HepG2 (cell line): ENCODE measurements around the gene MTMR3. TPM values are rescaled to one million over a fixed set of nuclear protein-coding genes. Genes with fewer than 3 reads are reported as not detected.

Experiments used
- ATAC-seq: fragments of 200-7000 bp; cut with Tn5 transposase; 3 replicates; pipeline ENCODE4 v1.9.1; 2020; ENCODE audit warnings: mild to moderate bottlenecking, moderate library complexity
- BruUV-seq: library from RNA; stranded (reverse); fragments of 400-500 nt; replicated peaks from 2 replicates; lab custom pipeline; 2021; lab: Mats Ljungman, UMichigan
- CTCF ChIA-PET: fragments of 300-600 bp; formaldehyde crosslinking; extraction: SDS; loops from one replicate; lab custom pipeline; 2021; ENCODE audit warnings: low total read pairs, inconsistent platforms, low intra/inter-chr PET ratio; lab: Yijun Ruan, JAX
- POLR2A ChIA-PET: fragments of 350-600 bp; sonication (Branson Sonifier 250); formaldehyde crosslinking; loops from one replicate; lab custom pipeline; 2020; ENCODE audit warnings: antibody characterized with exemption, inconsistent platforms; lab: Yijun Ruan, JAX
- DNase-seq: peaks from one replicate; pipeline ENCODE4 v3.0.0-alpha.2; 2015; ENCODE audit warnings: low spot score
- FAIRE-seq: peaks from 3 replicates; lab custom pipeline; 2011; peaks lifted over from hg19 to GRCh38; lab: Jason Lieb, UNC
- H2AFZ ChIP-seq: one replicate; pipeline ENCODE4 v1.6.1; 2011; ENCODE audit warnings: low read length, inconsistent platforms
- H3K27ac ChIP-seq: fragments of 300-600 bp; 3 replicates; pipeline ENCODE4 v1.8.0; 2011; ENCODE audit warnings: mixed run types, mild to moderate bottlenecking, mixed read lengths, low read length, inconsistent platforms; ENCODE audit not compliant: insufficient read depth; ENCODE audit errors: extremely low read length
- H3K27me3 ChIP-seq, 2 experiments: fragments of 200-600 bp in 1 of 2; 2 replicates in 1 of 2; 3 replicates in 1 of 2; pipeline versions ENCODE4 v1.6.0 to v1.8.0; 2011; ENCODE audit warnings: low read length in 2 of 2, mild to moderate bottlenecking in 2 of 2, moderate library complexity in 2 of 2, inconsistent platforms in 1 of 2; ENCODE audit not compliant: insufficient read depth in 2 of 2, control insufficient read depth in 1 of 2
- H3K36me3 ChIP-seq, 2 experiments: fragments of 200-600 bp in 1 of 2; replicated peaks in 1 of 2; 2 replicates in 1 of 2; 3 replicates in 1 of 2; pipeline versions ENCODE4 v1.5.1 to v1.8.0; 2011; ENCODE audit warnings: low read length in 2 of 2, inconsistent platforms in 1 of 2; ENCODE audit not compliant: insufficient read depth in 2 of 2, control insufficient read depth in 1 of 2
- H3K4me1 ChIP-seq: 2 replicates; pipeline ENCODE4 v1.5.1; 2012; ENCODE audit warnings: low read length, inconsistent platforms; ENCODE audit not compliant: insufficient read depth
- H3K4me2 ChIP-seq: 2 replicates; pipeline ENCODE4 v1.6.0; 2011; ENCODE audit warnings: low read depth, low read length, inconsistent platforms
- H3K4me3 ChIP-seq, 3 experiments: fragments of 200-600 bp in 1 of 3; sonication (generic), shearing (Covaris generic) in 1 of 3; replicated peaks in 1 of 3; 2 replicates each; pipeline ENCODE4 v1.5.1; 2011 to 2016; ENCODE audit warnings: low read length in 3 of 3, inconsistent platforms in 2 of 3, low read depth in 2 of 3, mild to moderate bottlenecking in 2 of 3, control low read depth in 1 of 3, mixed read lengths in 1 of 3; ENCODE audit not compliant: insufficient read depth in 1 of 3
- H3K79me2 ChIP-seq: one replicate; pipeline ENCODE4 v1.6.1; 2011; ENCODE audit warnings: low read length, inconsistent platforms; ENCODE audit not compliant: insufficient read depth
- H3K9ac ChIP-seq: 2 replicates; pipeline ENCODE4 v1.6.0; 2011; ENCODE audit warnings: mild to moderate bottlenecking, low read depth, low read length, inconsistent platforms; ENCODE audit not compliant: insufficient read depth
- H3K9me3 ChIP-seq: 2 replicates; pipeline ENCODE4 v1.5.1; 2012; ENCODE audit warnings: mild to moderate bottlenecking, low read length
- H4K20me1 ChIP-seq: 2 replicates; pipeline ENCODE4 v1.6.0; 2011; ENCODE audit warnings: inconsistent platforms, mild to moderate bottlenecking, low read length, moderate library complexity; ENCODE audit not compliant: insufficient read depth
- FOSL2 ChIP-seq: sonication (generic); formaldehyde crosslinking; IDR thresholded peaks from 2 replicates; pipeline ENCODE4 v1.4.0; 2020; ENCODE audit warnings: missing genetic modification reagents
- SALL1 ChIP-seq: sonication (generic); formaldehyde crosslinking; IDR thresholded peaks from 2 replicates; pipeline ENCODE4 v1.8.0; 2022; ENCODE audit warnings: mild to moderate bottlenecking, missing genetic modification reagents
- TBX2 ChIP-seq: sonication (generic); formaldehyde crosslinking; IDR thresholded peaks from 2 replicates; pipeline ENCODE4 v1.5.0; 2020; ENCODE audit warnings: missing genetic modification reagents, mild to moderate bottlenecking, borderline replicate concordance
- ZNF768 ChIP-seq: sonication (generic); formaldehyde crosslinking; IDR thresholded peaks from 2 replicates; pipeline ENCODE4 v1.4.0; 2020; ENCODE audit warnings: missing genetic modification reagents
- ZSCAN25 ChIP-seq: sonication (generic); formaldehyde crosslinking; IDR thresholded peaks from 2 replicates; pipeline ENCODE4 v1.8.0; 2022; ENCODE audit warnings: mild to moderate bottlenecking, missing genetic modification reagents
- WGBS: methylation state at CpG from one replicate; pipeline ENCODE4 v1.1.6; 2017; ENCODE audit warnings: low lambda C conversion rate; 5-methylcytosine and 5-hydroxymethylcytosine counted together
- in situ Hi-C: cut with HindIII; loops from 2 replicates; pipeline ENCODE4 v1.10.0; 2017; ENCODE audit warnings: low pct_unique_long_range_greater_than_20kb; ENCODE audit not compliant: extremely low pct_ligation_motif_present
- intact Hi-C: fragments of 100-400 bp; cut with micrococcal nuclease; formaldehyde crosslinking; loops from one replicate; pipeline ENCODE4 v1.10.0; 2022; ENCODE audit not compliant: unreplicated experiment
- polyA plus RNA-seq, 8 experiments: library from polyadenylated mRNA; depleted of rRNA in 3 of 8; stranded (reverse) in 7 of 8; unstranded in 1 of 8; fragments of >200 nt; fragmentation: Illumina TruSeq in 4 of 8; extraction: Trizol in 4 of 8; gene quantifications; 2 replicates each; pipeline versions ENCODE4 v1.2.1 to v1.2.3, GENCODE V29; 2011 to 2016; ENCODE audit warnings: low read depth in 4 of 8, missing spikeins in 1 of 8, mixed read lengths in 1 of 8; ENCODE audit not compliant: insufficient read depth in 1 of 8
- total RNA-seq, 5 experiments: library from RNA; depleted of rRNA; stranded (reverse); fragments of >200 nt; fragmentation: Illumina TruSeq; extraction: Trizol; gene quantifications; 2 replicates each; pipeline ENCODE4 v1.2.3, GENCODE V29; 2016; ENCODE audit warnings: low read depth in 1 of 5
- TF ChIP-seq, protein P1 (sequence below): sonication (generic); formaldehyde crosslinking; IDR thresholded peaks from 2 replicates; pipeline ENCODE4 v1.9.0; 2021; ENCODE audit warnings: missing genetic modification reagents, borderline replicate concordance
- TF ChIP-seq, protein P2 (sequence below): sonication (generic); formaldehyde crosslinking; IDR thresholded peaks from 2 replicates; pipeline ENCODE4 v1.5.1; 2020; ENCODE audit warnings: missing genetic modification reagents, mild to moderate bottlenecking, borderline replicate concordance

The MTMR3 gene
- total and polyA plus RNA-seq, 2 of the 13 experiments (the other 11 are each of a cell fraction or from before 2014, with no cell fraction given), result 12.6 to 24.8 TPM

DNA sequence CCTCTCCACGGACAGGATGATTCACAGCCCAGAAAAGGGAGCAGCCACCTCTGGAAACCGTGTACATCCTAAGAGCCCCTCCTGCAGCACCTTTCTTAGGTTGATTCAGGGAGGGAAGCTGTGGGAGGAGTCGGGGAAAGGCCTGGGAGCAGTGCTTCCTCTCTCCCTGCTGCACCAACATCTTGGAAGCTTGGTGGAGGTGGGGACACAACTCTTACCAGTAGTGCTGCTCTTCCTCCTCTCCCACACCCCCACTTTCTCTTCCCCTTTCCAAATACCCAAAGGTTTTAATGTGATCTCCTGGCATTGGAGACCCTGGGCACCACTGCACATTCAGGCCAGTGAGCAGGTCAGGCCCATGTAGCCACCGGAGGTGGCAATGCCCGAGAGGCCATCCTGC, 150.9 kb downstream of the MTMR3 start (continued):
- TF ChIP-seq, protein P1, sequence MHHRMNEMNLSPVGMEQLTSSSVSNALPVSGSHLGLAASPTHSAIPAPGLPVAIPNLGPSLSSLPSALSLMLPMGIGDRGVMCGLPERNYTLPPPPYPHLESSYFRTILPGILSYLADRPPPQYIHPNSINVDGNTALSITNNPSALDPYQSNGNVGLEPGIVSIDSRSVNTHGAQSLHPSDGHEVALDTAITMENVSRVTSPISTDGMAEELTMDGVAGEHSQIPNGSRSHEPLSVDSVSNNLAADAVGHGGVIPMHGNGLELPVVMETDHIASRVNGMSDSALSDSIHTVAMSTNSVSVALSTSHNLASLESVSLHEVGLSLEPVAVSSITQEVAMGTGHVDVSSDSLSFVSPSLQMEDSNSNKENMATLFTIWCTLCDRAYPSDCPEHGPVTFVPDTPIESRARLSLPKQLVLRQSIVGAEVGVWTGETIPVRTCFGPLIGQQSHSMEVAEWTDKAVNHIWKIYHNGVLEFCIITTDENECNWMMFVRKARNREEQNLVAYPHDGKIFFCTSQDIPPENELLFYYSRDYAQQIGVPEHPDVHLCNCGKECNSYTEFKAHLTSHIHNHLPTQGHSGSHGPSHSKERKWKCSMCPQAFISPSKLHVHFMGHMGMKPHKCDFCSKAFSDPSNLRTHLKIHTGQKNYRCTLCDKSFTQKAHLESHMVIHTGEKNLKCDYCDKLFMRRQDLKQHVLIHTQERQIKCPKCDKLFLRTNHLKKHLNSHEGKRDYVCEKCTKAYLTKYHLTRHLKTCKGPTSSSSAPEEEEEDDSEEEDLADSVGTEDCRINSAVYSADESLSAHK (CRISPR knock-in tag), result no peak
- TF ChIP-seq ZSCAN25 (CRISPR knock-in tag), result no peak
- TF ChIP-seq SALL1 (CRISPR knock-in tag), result no peak
- TF ChIP-seq, protein P2, sequence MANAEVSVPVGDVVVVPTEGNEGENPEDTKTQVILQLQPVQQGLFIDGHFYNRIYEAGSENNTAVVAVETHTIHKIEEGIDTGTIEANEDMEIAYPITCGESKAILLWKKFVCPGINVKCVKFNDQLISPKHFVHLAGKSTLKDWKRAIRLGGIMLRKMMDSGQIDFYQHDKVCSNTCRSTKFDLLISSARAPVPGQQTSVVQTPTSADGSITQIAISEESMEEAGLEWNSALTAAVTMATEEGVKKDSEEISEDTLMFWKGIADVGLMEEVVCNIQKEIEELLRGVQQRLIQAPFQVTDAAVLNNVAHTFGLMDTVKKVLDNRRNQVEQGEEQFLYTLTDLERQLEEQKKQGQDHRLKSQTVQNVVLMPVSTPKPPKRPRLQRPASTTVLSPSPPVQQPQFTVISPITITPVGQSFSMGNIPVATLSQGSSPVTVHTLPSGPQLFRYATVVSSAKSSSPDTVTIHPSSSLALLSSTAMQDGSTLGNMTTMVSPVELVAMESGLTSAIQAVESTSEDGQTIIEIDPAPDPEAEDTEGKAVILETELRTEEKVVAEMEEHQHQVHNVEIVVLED (CRISPR knock-in tag), result no peak
- no peak for TF ChIP-seq TBX2

DNA sequence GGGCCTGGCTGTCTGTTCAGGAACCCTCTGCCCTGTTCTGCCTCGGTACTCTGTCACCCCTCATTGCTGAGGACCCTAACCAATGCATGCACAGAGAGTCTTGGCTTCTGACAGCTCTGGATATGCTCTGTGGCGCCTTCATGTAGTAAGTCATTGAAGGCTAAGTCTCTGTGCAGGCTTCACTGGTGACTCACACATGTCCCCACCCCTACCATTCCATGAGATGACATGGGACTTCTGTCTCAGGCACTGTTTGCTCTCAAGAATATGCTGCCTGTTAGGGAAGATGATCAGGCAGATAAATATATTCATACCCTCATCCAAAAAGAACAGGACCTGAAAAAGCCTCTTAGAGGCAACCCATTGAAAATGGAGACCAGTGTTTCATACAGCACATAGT, 153.7 kb downstream of the MTMR3 start:
- Histone ChIP-seq H3K27ac (no peak overlapping the region), H3K4me1 (no peaks in the 10 kb centered on the region), H3K36me3 (no peaks in the 10 kb centered on the region), H3K79me2 (no peaks in the 10 kb centered on the region), H3K4me3 (no peak overlapping the region), H2AFZ (no peak overlapping the region), H3K27me3 (peaks cover 0 to 9% of the 10 kb centered on the region in 2 experiments; a peak in 2 of 5 replicates), H4K20me1 (no peaks in the 10 kb centered on the region), H3K9me3 (no peaks in the 10 kb centered on the region), H3K4me2 (no peak overlapping the region), H3K9ac (no peak overlapping the region)
- FAIRE-seq (no peak), DNase-seq (peak; percentile 23), ATAC-seq (peak; percentile 32)
- intact Hi-C loops, result no loop called here
- WGBS, result no CpG with 5 or more reads among the region's 2 CpGs
- in situ Hi-C loops, result no loop called here
- CTCF ChIA-PET, result no interaction called here
- TF ChIP-seq FOSL2 (CRISPR knock-in tag) (peak; percentile 58), ZNF768 (CRISPR knock-in tag) (no peak)
- POLR2A ChIA-PET, result no interaction called here
- BruUV-seq, result no TSS peak
